Measurements from ENCODE around the gene MCM9.

GRCh38 chr6:118930680-118931079, 4.3 kb downstream of the MCM9 start:
- TF ChIP-seq, protein P1, sequence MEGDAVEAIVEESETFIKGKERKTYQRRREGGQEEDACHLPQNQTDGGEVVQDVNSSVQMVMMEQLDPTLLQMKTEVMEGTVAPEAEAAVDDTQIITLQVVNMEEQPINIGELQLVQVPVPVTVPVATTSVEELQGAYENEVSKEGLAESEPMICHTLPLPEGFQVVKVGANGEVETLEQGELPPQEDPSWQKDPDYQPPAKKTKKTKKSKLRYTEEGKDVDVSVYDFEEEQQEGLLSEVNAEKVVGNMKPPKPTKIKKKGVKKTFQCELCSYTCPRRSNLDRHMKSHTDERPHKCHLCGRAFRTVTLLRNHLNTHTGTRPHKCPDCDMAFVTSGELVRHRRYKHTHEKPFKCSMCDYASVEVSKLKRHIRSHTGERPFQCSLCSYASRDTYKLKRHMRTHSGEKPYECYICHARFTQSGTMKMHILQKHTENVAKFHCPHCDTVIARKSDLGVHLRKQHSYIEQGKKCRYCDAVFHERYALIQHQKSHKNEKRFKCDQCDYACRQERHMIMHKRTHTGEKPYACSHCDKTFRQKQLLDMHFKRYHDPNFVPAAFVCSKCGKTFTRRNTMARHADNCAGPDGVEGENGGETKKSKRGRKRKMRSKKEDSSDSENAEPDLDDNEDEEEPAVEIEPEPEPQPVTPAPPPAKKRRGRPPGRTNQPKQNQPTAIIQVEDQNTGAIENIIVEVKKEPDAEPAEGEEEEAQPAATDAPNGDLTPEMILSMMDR (IDR thresholded peaks at IDR 0.05): no peak
- TF ChIP-seq POLR2A (IDR thresholded peaks at IDR 0.05): no peak
